GM12874 (cell line): ENCODE results near the gene NCKAP5.

ENCODE experiments used
- CTCF ChIP-seq: IDR thresholded peaks from 2 replicates; pipeline ENCODE4 v1.5.1; 2011; ENCODE audit warnings: low read depth, mild to moderate bottlenecking, control low read depth, low read length, moderate library complexity; ENCODE audit not compliant: insufficient read depth

NCKAP5 gene

GRCh38 chr2:133107058-133107815 is 461.0 kb downstream of the NCKAP5 start:
- no peak for TF ChIP-seq CTCF

GRCh38 chr2:133104871-133105270 is 463.4 kb downstream of the NCKAP5 start:
- TF ChIP-seq CTCF: no peak

GRCh38 chr2:133098787-133099186 is 469.5 kb downstream of the NCKAP5 start:
- no peak for TF ChIP-seq CTCF

- no peak for TF ChIP-seq CTCF
Observed at GRCh38 chr2:133097666-133098065, 470.6 kb downstream of the NCKAP5 start.

GRCh38 chr2:133092571-133092970 is 475.7 kb downstream of the NCKAP5 start:
- TF ChIP-seq CTCF: no peak

GRCh38 chr2:133090358-133090757 is 477.9 kb downstream of the NCKAP5 start:
- no peak for TF ChIP-seq CTCF

GRCh38 chr2:133086176-133086575 is 482.1 kb downstream of the NCKAP5 start:
- TF ChIP-seq CTCF: no peak
